Pons (tissue), 1 donor: ENCODE results near the gene CAMSAP3.

ENCODE experiments used
- DNase-seq: peaks from one replicate; pipeline ENCODE4 v3.0.0-alpha.2; 2016; ENCODE audit warnings: low spot score

Gene CAMSAP3

DNA sequence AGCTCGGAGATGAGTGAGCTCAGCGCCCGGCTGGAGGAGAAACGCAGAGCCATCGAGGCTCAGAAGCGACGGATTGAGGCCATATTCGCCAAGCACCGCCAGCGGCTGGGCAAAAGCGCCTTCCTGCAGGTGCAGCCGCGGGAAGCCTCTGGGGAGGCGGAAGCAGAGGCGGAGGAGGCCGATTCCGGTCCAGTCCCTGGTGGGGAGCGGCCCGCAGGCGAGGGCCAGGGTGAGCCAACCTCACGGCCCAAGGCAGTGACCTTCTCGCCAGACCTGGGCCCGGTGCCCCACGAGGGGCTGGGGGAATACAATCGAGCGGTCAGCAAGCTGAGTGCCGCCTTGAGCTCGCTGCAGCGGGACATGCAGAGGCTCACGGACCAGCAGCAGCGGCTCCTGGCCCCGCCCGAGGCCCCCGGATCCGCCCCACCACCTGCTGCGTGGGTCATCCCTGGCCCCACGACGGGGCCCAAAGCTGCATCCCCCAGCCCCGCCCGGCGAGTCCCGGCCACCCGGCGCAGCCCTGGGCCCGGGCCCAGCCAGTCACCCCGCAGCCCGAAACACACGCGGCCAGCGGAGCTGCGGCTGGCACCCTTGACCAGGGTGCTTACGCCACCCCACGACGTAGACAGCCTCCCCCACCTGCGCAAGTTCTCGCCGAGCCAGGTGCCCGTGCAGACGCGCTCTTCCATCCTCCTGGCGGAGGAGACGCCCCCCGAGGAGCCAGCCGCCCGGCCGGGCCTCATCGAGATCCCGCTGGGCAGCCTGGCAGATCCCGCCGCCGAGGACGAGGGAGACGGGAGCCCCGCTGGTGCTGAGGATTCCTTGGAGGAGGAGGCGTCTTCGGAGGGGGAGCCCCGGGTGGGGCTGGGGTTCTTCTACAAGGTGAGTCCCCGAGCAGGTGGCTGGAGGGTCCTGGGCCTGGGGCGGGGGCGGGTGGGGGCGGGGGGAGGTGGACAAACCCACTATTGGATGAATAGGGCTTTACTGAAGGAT lies 16.9 kb downstream of the CAMSAP3 start:
- no peak for DNase-seq

DNA sequence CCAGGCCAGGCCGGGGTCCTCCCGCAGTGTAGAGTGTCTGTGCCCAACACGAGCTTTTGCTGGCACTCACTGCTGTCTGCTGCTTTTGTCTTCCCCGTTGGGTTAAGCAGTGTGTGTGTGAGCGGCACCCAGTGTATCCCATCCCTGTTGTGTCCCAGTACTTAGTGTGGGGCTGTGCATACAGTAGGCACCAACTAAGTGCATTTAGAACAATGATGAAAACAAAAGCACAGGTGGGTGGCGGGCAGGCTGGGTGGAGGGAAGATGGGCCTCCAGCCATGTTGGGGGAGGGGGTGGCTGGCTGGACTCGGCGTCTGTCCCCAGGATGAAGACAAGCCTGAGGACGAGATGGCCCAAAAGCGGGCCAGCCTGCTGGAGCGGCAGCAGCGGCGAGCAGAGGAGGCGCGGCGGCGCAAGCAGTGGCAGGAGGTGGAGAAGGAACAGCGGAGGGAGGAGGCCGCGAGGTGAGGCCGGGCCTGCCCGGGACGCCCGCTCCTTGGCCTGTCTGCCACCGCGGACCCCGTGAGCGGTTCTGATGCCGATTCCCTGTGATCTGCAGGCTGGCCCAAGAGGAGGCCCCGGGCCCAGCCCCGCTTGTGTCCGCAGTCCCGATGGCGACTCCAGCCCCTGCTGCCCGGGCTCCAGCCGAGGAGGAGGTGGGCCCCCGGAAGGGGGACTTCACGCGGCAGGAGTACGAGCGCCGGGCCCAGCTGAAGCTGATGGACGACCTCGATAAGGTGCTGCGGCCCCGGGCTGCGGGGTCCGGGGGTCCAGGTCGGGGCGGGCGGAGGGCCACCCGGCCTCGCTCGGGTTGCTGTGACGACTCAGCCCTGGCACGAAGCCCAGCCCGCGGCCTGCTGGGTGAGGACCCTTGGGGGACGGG lies 19.4 kb downstream of the CAMSAP3 start:
- DNase-seq: no peak

DNA sequence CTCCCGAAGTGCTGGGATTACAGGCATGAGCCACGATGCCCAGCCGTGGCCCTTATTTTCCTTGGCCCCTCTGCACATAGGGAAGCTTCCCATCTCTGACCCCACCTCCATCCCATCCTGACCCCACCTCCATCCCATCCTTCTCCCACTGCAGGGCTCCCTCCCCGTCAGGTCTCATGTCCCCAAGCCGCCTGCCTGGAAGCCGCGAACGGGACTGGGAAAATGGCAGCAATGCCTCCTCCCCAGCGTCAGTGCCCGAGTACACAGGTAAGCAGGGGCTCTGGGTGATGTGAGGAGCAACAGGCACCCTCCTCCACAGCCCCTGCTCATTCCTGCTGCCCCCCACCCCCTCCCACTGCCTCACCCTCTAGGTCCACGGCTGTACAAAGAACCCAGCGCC lies 21.5 kb downstream of the CAMSAP3 start:
- DNase-seq: no peak

DNA sequence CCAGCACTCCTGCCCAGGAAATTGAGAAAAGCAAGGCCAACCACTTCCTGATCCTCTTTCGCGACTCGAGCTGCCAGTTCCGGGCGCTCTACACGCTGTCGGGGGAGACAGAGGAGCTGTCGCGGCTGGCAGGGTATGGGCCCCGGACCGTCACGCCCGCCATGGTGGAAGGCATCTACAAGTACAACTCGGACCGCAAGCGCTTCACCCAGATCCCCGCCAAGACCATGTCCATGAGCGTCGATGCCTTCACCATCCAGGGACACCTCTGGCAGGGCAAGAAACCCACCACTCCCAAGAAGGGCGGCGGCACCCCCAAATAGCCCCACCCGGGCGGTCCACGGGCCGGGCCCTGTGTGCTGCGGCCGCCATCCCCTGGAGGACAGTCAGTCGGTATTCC lies 22.1 kb downstream of the CAMSAP3 start:
- no peak for DNase-seq

DNA sequence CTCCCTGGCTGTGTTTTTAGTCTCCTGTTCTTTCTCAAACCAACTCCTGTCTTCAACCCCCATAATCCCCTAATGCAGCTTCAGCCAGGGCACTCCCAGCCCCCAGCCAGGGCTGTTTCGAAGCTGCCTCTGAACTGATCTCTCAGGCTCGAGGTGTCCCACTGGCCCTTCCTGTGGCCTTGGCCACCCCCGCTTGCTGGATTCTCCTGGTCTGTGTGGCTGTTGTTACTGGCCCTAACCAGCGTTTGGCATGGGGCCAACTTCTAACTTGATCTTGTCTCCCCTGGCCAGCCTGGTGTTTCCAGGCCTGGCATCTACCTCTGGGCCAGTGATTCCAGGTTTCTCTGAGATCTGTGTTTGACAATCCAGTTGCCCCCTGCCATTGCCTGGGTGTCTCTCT lies 22.7 kb downstream of the CAMSAP3 start:
- DNase-seq: no peak

DNA sequence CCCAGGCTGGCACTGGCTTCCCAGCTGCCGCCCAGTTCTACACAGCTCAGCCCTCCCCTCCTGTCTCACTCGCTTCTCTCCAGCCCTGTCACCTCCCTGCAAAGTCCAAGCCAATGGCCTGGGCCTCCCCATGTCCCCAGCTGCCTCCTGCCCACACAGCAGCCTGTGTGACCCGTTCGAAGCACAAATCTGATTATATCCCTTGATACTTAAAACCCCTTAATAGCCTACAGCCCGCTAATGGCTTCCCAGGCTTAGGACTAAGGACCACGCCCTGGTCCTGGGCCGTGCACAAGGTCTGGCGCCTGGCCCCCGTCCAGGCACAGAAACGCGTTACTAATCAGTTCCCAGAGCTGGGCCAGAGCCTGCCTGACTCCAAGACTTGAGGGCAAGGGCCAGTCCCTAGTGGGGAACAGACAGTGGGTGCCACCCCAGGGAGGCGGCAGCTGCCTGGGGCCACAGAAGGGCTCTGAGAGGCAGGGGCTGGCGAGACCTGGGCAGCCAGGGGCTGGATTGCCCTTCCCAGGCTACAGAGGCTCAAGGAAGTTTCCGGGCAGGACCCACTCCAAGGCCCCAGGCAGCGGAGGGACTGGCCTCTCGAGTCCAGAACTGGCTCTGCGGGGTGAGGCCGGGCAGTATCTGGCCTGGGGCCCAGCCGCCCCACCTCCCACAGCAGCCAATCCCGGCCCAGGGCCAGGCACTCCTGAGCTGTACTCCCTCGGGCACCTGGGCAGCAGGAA lies 23.3 kb downstream of the CAMSAP3 start:
- DNase-seq: no peak

DNA sequence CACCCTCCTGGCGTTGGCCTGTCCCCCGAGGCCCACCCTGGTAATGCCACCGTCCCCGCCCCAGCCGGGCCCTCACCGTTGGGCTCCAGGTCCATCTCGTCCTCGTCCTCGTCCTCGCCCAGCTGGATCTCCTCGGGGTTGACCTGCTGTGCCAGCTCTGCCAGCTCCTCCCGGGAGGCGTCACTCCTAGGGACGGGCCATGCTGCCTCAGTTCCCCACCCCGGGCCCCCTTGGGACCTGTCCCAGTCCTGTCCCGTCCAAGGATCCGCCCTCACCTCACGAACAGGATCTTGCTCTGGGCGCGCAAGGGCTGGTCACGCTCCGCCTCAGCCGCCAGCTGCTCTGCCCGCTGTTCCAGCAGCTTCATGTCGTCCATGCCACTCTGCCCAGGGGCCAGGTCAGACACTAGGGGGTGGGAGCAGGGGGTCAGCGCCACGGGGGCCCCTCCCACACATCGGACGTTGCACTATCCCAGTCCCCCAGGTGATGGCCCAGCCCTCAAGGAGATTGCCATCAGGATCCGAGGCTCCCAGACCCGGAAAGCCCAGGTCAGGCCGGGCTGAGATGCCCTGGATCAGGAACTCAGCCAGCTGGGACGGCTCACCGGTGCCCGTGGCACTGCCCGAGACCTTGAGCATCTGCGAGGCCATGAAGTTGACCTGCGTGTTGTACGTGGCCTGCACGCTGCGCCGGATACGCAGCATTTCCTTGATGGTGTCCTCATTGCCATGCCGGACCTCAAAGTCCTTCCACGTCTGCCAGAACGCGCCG lies 24.2 kb downstream of the CAMSAP3 start:
- no peak for DNase-seq

DNA sequence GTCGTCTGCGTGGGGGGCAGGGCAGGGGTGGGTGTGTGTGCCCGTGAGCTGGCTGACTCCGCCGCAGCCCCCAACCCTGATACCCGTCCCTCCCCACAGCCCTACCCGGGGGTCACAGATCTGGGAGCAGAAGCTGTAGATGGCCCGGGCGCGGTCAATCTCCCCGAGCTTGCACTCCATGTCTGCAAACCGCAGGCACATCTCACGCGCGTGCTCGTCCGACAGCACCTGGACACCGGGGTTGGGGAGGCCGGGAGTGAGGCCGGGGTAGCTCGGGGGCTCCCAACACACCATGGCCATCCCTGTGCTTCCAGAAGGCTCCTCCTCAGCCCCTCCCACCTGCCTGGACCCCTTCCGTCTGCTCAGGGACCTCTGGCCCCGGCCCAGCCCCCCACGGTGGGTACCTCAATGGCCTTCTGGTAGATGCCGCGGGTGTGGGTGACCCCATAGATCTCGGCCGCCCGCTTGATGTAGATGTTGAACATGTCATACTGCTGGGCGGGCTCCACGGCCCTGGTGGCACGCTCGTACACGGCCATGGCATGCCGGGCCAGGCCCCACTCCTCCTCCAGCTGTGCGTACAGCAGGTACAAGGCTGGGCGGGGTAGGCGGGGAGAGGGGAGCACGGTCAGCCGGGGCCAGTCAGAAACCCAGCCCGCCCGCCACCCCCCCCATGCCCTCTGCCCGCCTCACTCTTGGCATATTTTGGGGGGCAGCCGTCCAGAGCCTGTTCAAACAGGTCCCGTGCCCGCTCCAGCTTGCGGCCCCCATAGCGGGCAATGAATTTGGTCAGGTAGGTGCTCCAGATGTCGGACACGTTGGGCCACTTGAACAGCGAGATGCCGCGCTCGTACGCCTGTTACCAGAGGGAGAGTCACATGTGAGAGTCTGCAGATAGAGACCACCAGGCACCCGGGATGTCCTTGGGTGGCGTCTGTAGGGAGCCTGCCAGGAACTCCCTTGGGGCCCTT lies 25.1 kb downstream of the CAMSAP3 start:
- no peak for DNase-seq

DNA sequence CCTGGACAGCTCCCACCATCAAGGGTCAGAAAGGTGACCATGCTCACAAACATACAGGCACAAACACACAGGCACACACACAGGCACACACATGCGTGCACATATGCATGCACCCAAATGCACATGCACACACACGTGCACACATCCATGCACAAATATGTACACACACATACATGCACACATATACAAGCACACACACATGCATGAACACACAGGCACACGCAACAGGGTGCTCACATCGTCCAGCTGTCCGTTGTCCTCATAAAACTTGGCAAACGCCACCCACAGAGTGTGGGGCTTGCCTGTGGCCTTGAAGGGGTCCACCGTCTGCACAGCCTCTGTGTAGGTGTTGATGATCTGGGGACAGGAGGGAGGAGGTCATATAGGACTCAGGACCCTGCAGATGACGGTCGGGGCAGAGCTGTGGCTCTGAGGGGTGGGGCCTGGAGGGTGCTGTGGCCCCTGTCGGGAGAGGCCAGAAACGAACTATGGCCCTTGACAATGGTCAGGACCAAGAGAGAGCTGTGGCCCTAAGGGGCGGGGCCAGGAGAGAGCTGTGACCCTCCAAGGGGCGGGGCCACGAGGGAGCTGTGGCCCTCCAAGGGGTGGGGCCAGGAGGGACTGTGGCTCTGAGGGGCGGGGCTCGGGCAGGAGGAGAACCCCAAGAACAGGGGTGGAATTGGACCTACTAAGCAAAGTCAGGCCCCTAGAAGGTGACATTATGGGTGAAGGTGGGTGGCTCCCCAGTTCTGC lies 27.4 kb downstream of the CAMSAP3 start:
- no peak for DNase-seq

DNA sequence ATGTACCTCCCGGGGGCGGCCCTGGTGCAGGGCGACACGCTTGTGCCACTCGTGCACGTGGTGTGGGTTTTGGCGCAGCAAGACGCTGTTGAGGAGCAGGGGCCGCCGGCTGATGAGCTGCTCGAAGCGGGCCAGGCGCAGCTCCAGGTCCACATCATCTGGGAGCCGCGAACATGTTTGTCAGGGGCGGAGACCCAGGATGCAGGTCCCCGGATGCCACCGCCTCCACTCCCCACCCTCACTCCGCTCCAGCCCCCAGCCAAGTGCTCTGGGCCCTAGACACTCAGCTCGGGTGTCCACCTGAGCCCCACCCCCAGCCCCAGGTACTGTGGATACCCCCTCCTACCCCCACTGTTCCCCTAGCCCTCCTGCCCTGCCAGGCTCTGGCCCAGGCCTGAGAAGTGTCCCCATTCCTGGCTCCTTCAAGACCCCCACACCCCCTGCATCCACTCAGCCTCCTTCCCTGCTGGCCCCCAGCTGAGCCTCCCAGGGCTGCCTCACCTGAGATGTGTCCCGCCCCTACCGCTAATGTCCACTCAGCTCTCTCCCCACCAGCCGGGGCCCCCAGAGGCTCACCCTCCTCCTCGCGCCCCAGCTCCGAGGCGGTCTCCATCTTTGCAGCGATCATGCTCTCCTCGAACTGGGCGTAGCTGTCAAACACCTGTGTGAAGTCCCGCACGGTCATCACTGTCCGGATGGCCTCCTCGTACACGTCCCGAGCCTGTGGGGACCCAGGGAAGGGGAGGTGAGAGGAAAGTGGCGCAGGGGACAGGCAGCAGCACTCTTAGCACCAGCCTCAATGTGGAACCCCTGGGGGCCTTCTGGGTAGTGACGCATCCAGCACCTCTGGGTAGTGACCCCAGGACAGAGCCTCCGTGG lies 28.3 kb downstream of the CAMSAP3 start:
- no peak for DNase-seq

DNA sequence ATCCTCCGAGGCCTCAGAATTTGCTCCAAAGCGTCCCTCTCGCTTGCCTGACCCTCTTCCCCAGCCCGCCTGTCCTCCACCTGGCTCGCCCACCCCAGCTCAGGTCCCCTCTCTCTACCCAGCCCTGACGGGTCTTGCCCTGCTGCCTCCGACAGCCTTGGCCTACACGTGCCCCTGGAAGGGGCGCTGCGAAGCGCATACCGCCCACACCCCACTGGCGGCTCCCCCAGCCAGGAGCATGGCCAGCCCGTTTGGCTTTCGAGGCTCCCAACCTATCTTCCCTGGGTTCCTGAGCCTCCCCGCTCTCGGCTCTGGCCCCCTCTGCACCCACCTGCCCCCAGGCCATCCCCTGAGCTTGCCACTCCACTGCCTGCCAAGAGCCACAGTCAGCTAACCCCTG lies 29.1 kb downstream of the CAMSAP3 start:
- no peak for DNase-seq

DNA sequence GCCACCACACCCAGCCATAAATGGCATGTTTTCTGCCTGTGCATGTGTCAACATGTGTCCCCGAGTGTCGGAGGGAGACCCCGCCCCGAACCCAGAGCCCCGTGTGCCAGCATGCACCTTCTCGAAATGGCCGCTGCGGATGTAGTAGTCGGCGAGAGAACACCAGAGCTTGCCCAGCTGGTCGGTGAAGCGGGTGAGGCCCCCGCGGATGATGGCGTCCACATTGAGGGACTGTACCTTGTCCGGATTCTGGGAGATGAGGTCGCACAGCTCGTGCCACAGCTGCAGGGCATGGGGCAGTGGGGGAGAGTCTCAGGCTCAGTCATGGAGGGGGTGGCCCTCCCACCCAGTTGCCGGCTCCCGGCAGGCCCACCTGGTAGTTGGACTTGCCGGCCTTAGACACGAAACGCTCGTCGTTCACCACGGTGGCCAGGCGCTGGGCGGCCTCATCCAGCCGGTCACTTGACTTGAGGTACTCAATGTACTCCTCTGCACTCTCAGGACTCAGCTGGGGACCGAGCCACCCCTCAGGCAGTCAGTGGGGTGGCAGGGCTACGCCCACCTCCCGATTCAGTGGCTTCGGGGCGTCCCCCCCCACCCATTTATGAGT lies 30.2 kb downstream of the CAMSAP3 start:
- DNase-seq: no peak

DNA sequence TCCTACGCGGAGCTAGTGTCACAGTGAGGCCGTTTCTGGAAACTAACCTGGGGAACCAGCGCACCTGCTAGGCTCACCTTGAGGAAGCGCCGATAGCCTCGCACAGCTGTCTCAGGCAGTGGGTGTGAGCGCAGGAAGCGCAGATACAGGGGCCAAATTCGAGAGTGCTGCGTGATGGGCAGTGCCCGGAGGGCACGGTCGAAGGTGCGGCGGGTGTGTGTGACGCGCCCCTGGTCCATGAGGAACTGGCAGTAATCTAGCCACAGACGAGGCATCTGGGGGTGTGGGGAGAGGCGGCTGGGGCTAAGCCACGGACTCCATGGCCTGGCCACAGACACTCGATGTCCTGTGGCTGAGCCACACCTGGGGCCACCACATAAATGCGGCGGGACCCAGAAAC lies 31.5 kb downstream of the CAMSAP3 start:
- DNase-seq: no peak

DNA sequence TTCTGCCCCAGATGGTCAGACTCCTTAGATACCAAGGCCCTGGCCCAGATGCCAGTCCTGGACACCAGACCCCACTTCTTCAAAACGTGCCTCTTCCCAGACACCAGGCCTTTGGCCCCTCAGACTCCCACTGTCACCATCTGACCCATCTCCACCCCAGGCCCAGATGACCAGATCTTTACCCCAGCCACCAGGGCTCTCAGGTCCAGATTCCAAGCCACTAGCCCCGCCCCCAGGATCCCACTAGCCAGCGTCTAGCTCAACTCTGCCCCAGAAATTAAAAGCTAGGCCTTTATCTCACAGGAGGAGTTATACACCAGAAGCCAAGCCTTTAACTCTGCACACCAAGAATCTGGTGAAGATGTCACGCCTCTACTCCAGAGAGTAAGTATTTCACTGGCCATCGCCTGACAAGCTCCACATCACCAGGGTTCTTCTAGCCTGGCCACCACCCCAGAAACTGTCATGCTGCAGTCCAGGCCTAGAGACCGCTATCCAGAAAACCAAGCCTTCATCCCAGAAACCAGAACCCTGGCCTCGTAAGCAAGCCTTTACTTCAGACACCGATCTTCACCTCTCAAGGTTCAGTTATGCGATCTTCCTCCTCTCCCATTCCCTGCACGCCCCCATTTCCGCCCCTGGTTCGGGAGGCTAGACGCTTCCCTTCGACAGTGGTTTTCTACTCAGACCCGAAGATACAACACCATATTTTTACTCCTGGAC lies 33.1 kb downstream of the CAMSAP3 start:
- DNase-seq: no peak

DNA sequence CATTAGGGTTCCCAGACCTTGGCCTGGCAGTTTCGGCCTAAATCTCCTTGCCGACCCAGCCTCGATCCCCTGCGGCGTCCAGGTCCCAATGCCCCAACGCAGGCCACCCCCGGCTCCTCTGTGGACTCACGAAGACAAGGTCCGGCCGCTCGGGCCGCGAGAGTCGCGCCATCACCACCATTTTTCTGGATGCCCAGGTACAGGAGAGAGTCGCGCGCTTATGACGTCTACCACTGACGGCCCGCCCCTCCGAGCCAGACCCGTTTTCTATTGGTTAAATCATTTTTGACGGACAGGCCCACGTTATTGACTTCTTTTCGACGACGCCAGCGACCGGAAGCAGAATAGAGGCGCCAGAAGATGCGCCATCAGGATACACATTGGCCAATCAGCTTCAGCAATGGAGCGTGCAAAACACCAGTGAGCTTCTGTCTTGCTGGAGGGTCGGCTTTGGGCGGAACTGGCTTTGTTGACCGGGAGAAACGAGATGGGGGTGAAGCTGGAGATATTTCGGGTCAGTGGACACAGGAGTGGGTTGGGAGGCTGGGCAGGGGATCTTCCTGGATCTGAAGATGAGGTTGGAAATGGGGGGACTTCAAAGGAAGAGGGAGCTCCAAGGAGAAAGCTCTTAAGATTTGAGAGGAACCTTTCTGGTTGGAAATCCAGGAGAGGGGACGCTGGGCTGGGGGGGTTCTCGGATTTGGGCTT lies 33.8 kb downstream of the CAMSAP3 start, which contains the start of the genes PET100 and XAB2:
PET100 (plus strand) TSS at position 447 of the 708 bp plus-strand sequence; CDS start at position 488, 41 bp downstream.
XAB2 (minus strand) TSS at position 199 of the 708 bp plus-strand sequence; CDS start at position 181, 18 bp downstream.
- peak; percentile 99 for DNase-seq

DNA sequence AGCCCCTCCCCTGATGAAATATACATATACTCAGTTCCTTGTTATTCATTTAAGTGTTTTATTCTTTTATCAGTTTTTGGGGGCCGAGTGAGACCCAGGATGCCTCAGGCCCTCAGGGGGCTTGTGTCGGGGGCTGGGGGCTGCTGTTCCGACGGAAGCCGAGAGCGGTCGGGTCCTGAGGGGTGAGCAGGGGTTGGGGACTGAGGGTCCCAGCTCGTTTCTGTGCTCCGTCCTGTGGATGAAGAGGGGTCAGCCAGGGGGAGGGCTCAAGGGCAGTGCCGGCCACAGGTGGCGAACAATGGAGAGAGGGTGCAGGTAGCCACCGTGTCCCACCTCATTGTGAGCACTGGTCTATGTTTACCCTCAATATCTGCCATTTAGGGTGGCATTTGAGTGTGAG lies 35.9 kb downstream of the CAMSAP3 start:
- DNase-seq: no peak
